ENCODE results near the gene AKAP8L. TPM values are rescaled to one million over a fixed set of nuclear protein-coding genes. Genes with fewer than 3 reads are reported as not detected.

AKAP8L gene
- total and polyA plus RNA-seq, 9 of the 15 experiments (the other 6 are each of a cell fraction or from before 2014, with no cell fraction given): 2.4 to 116 (median 70.7) TPM

- TF ChIP-seq CHD7 (IDR thresholded peaks at IDR 0.05; ENCODE audit: low read depth, low read length): no peak
- no peak for TF ChIP-seq CAMTA2 (CRISPR knock-in tag; conservative IDR thresholded peaks at IDR 0.05)
- no peak for TF ChIP-seq FOS (IDR thresholded peaks at IDR 0.05; ENCODE audit: extremely low read depth, insufficient read length)
- no peak for TF ChIP-seq TCF7L2 (IDR thresholded peaks at IDR 0.05; ENCODE audit: low read depth, low read length)
Observed at GRCh38 chr19:15378534-15379082, 40.2 kb downstream of the AKAP8L start (continued).
